RWPE2 (cell line): ENCODE data around the gene EFEMP2.

Experiments used
- ATAC-seq: fragments of 200-7000 bp; cut with Tn5 transposase; 3 replicates; pipeline ENCODE4 v1.9.1; 2021; ENCODE audit warnings: low read depth
- DNase-seq: peaks from one replicate; pipeline ENCODE4 v3.0.0-alpha.2; 2020; ENCODE audit warnings: low spot score
- H3K27ac ChIP-seq: fragments of 450-650 bp; 2 replicates; pipeline ENCODE4 v1.5.1; 2017; ENCODE audit warnings: mild to moderate bottlenecking; ENCODE audit not compliant: poor library complexity, severe bottlenecking
- H3K27me3 ChIP-seq: fragments of 250-450 bp; sonication (Bioruptor Pico); 2 replicates; pipeline ENCODE4 v1.5.1; 2021; ENCODE audit warnings: mild to moderate bottlenecking, moderate library complexity; ENCODE audit not compliant: insufficient read depth, poor library complexity, severe bottlenecking
- H3K36me3 ChIP-seq: fragments of 250-450 bp; sonication (Bioruptor Pico); 2 replicates; pipeline ENCODE4 v1.5.1; 2020; ENCODE audit warnings: low read depth, mild to moderate bottlenecking, moderate library complexity
- H3K4me1 ChIP-seq: fragments of 250-450 bp; sonication (Bioruptor Pico); 2 replicates; pipeline ENCODE4 v1.5.1; 2021; ENCODE audit warnings: mild to moderate bottlenecking, moderate library complexity; ENCODE audit not compliant: insufficient read depth, poor library complexity, severe bottlenecking
- H3K4me3 ChIP-seq: fragments of 250-450 bp; sonication (Bioruptor Pico); 2 replicates; pipeline ENCODE4 v1.5.1; 2021; ENCODE audit warnings: mild to moderate bottlenecking, moderate library complexity; ENCODE audit not compliant: severe bottlenecking
- H3K9me3 ChIP-seq: fragments of 250-450 bp; sonication (Bioruptor Pico); 2 replicates; pipeline ENCODE4 v1.5.1; 2021; ENCODE audit warnings: mild to moderate bottlenecking, moderate library complexity; ENCODE audit not compliant: severe bottlenecking
- CTCF ChIP-seq: fragments of 450-650 bp; IDR thresholded peaks from one replicate; pipeline ENCODE4 v1.5.1; 2017; ENCODE audit warnings: mild to moderate bottlenecking, moderate library complexity; ENCODE audit not compliant: poor library complexity, severe bottlenecking

EFEMP2 gene

GRCh38 chr11:65817312-65817834, 55.2 kb downstream of the EFEMP2 start:
- Histone ChIP-seq H3K27ac (peak overlapping the region; percentile 29), H3K4me1 (no peaks in the 10 kb centered on the region), H3K9me3 (no peaks in the 10 kb centered on the region), H3K36me3 (no peaks in the 10 kb centered on the region), H3K27me3 (no peaks in the 10 kb centered on the region), H3K4me3 (peak overlapping the region; percentile 46)
- no peak for DNase-seq
- no peak for TF ChIP-seq CTCF
- ATAC-seq, result no peak

GRCh38 chr11:65816696-65817095, 55.9 kb downstream of the EFEMP2 start:
- Histone ChIP-seq H3K27me3 (no peaks in the 10 kb centered on the region), H3K9me3 (no peaks in the 10 kb centered on the region), H3K4me3 (no peak overlapping the region), H3K27ac (no peak overlapping the region), H3K4me1 (no peaks in the 10 kb centered on the region), H3K36me3 (no peaks in the 10 kb centered on the region)
- TF ChIP-seq CTCF, result no peak
- ATAC-seq (no peak), DNase-seq (no peak)
